ENCODE measurements around the gene CDK4. TPM values are rescaled to one million over a fixed set of nuclear protein-coding genes. Genes with fewer than 3 reads are reported as not detected.

Gene CDK4
- total and polyA plus RNA-seq, 4 donors: 69.7 to 115 (median 89.9) TPM

GRCh38 chr12:57764662-57765002 is 12.5 kb upstream of the CDK4 start:
- DNase-seq (no peak), ATAC-seq (ENCODE audit: insufficient read depth, low FRiP score) (no peak)
- H3K9ac ChIP-seq (ENCODE audit: insufficient read depth in 1 of 2, low read length in 2 of 2): no peak overlapping the region
- H3K4me3 ChIP-seq: peak overlapping the region; percentile 4
- peaks cover 0 to 7% (median 5%) of the 10 kb centered on the region in 4 donors for H3K36me3 ChIP-seq (ENCODE audit: control insufficient read depth in 4 of 4, insufficient read depth in 4 of 4, low read length in 4 of 4)
- no peaks in the 10 kb centered on the region for H3K9me3 ChIP-seq (ENCODE audit: control insufficient read depth in 4 of 4, insufficient read depth in 3 of 4, low read length in 3 of 4)
- 15% methylated on average over 17 of the region's 17 CpGs for WGBS, 2 donors
- peaks cover 0 to 24% (median 8%) of the 10 kb centered on the region in 5 donors for H3K4me1 ChIP-seq (ENCODE audit: control insufficient read depth in 5 of 5, insufficient read depth in 5 of 5, low read length in 5 of 5)
- H3K27ac ChIP-seq (ENCODE audit: low read depth in 1 of 2, low read length in 1 of 2): no peak overlapping the region
- peaks cover 0 to 48% (median 47%) of the 10 kb centered on the region in 3 donors for H3K27me3 ChIP-seq (ENCODE audit: control insufficient read depth in 3 of 3, insufficient read depth in 3 of 3, low read length in 2 of 3)
- TF ChIP-seq CTCF (IDR thresholded peaks at IDR 0.05; ENCODE audit: control extremely low read depth, extremely low read depth): no peak

GRCh38 chr12:57763881-57764661 is 12.0 kb upstream of the CDK4 start:
- H3K4me3 ChIP-seq: no peak overlapping the region
- DNase-seq: no peak
- no peak for TF ChIP-seq CTCF (IDR thresholded peaks at IDR 0.05; ENCODE audit: control extremely low read depth, extremely low read depth)
- peaks cover 0 to 48% (median 47%) of the 10 kb centered on the region in 3 donors for H3K27me3 ChIP-seq (ENCODE audit: control insufficient read depth in 3 of 3, insufficient read depth in 3 of 3, low read length in 2 of 3)
- peaks cover 0 to 24% (median 8%) of the 10 kb centered on the region in 5 donors for H3K4me1 ChIP-seq (ENCODE audit: control insufficient read depth in 5 of 5, insufficient read depth in 5 of 5, low read length in 5 of 5)
- 75 to 76% methylated on average over 6 of the region's 6 CpGs for WGBS, 2 donors
- H3K36me3 ChIP-seq (ENCODE audit: control insufficient read depth in 4 of 4, insufficient read depth in 4 of 4, low read length in 4 of 4): peaks cover 0 to 4% (median 2%) of the 10 kb centered on the region in 4 donors
- H3K9ac ChIP-seq (ENCODE audit: insufficient read depth in 1 of 2, low read length in 2 of 2): no peak overlapping the region
- no peak for ATAC-seq (ENCODE audit: insufficient read depth, low FRiP score)
- H3K27ac ChIP-seq (ENCODE audit: low read depth in 1 of 2, low read length in 1 of 2): no peak overlapping the region
- H3K9me3 ChIP-seq (ENCODE audit: control insufficient read depth in 4 of 4, insufficient read depth in 3 of 4, low read length in 3 of 4): no peaks in the 10 kb centered on the region

GRCh38 chr12:57762463-57762862 is 10.4 kb upstream of the CDK4 start:
- H3K9me3 ChIP-seq (ENCODE audit: control insufficient read depth in 4 of 4, insufficient read depth in 3 of 4, low read length in 3 of 4): peaks cover 0 to 5% (median 0%) of the 10 kb centered on the region in 4 donors
- no peak for TF ChIP-seq CTCF (IDR thresholded peaks at IDR 0.05; ENCODE audit: control extremely low read depth, extremely low read depth)
- no peak for DNase-seq
- H3K27me3 ChIP-seq (ENCODE audit: control insufficient read depth in 3 of 3, insufficient read depth in 3 of 3, low read length in 2 of 3): peaks cover 0 to 47% (median 46%) of the 10 kb centered on the region in 3 donors
- peaks cover 0 to 12% (median 0%) of the 10 kb centered on the region in 4 donors for H3K36me3 ChIP-seq (ENCODE audit: control insufficient read depth in 4 of 4, insufficient read depth in 4 of 4, low read length in 4 of 4)
- peaks cover 0 to 24% (median 7%) of the 10 kb centered on the region in 5 donors for H3K4me1 ChIP-seq (ENCODE audit: control insufficient read depth in 5 of 5, insufficient read depth in 5 of 5, low read length in 5 of 5)
- WGBS, 2 donors: 90 to 91% methylated on average over 2 of the region's 2 CpGs
- no peak overlapping the region for H3K27ac ChIP-seq (ENCODE audit: low read depth in 1 of 2, low read length in 1 of 2)
- no peak overlapping the region for H3K4me3 ChIP-seq
- no peak overlapping the region for H3K9ac ChIP-seq (ENCODE audit: insufficient read depth in 1 of 2, low read length in 2 of 2)
- no peak for ATAC-seq (ENCODE audit: insufficient read depth, low FRiP score)
